GM12865 (cell line): ENCODE measurements around the gene MORN3.

Experiments used
- DNase-seq: peaks from one replicate; pipeline ENCODE4 v3.0.0; 2010; ENCODE audit warnings: low read depth
- H3K4me3 ChIP-seq: 2 replicates; pipeline ENCODE4 v1.5.1; 2011; ENCODE audit warnings: mild to moderate bottlenecking, low read depth, low read length, control low read depth
- TF ChIP-seq, protein P1 (sequence below): IDR thresholded peaks from 2 replicates; pipeline ENCODE4 v1.5.1; 2011; ENCODE audit warnings: low read length, control low read depth, low read depth, inconsistent platforms; ENCODE audit not compliant: insufficient read depth; ENCODE audit errors: missing control alignments

MORN3 gene

GRCh38 chr12:121608301-121608700 lies 61.2 kb downstream of the MORN3 start:
- no peak for DNase-seq
- TF ChIP-seq, protein P1, sequence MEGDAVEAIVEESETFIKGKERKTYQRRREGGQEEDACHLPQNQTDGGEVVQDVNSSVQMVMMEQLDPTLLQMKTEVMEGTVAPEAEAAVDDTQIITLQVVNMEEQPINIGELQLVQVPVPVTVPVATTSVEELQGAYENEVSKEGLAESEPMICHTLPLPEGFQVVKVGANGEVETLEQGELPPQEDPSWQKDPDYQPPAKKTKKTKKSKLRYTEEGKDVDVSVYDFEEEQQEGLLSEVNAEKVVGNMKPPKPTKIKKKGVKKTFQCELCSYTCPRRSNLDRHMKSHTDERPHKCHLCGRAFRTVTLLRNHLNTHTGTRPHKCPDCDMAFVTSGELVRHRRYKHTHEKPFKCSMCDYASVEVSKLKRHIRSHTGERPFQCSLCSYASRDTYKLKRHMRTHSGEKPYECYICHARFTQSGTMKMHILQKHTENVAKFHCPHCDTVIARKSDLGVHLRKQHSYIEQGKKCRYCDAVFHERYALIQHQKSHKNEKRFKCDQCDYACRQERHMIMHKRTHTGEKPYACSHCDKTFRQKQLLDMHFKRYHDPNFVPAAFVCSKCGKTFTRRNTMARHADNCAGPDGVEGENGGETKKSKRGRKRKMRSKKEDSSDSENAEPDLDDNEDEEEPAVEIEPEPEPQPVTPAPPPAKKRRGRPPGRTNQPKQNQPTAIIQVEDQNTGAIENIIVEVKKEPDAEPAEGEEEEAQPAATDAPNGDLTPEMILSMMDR, result no peak
- H3K4me3 ChIP-seq, result no peak overlapping the region

DNA sequence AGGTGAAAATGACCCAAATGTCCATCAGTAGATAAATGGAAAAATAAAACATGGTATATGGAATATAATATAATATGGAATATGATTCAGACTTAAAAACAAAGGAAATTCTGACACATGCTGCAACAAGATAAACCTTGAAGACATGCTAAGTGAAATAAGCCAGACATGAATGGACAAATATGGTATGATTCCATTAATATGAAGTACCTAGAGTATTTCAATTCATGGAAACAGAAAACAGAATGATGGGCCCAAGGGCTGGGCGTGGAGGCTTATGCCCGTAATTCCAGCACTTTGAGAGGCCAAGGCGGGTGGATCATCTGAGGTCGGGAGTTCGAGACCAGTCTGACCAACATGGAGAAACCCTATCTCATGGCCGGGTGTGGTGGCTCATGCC lies 65.9 kb downstream of the MORN3 start:
- DNase-seq, result no peak
- TF ChIP-seq, protein P1, result no peak

GRCh38 chr12:121602766-121603165 lies 66.7 kb downstream of the MORN3 start:
- TF ChIP-seq, protein P1, result no peak
- DNase-seq, result no peak
- H3K4me3 ChIP-seq, result no peak overlapping the region

More for the DNA sequence above, 65.9 kb downstream of the MORN3 start:
- no peak overlapping the region for H3K4me3 ChIP-seq

DNA sequence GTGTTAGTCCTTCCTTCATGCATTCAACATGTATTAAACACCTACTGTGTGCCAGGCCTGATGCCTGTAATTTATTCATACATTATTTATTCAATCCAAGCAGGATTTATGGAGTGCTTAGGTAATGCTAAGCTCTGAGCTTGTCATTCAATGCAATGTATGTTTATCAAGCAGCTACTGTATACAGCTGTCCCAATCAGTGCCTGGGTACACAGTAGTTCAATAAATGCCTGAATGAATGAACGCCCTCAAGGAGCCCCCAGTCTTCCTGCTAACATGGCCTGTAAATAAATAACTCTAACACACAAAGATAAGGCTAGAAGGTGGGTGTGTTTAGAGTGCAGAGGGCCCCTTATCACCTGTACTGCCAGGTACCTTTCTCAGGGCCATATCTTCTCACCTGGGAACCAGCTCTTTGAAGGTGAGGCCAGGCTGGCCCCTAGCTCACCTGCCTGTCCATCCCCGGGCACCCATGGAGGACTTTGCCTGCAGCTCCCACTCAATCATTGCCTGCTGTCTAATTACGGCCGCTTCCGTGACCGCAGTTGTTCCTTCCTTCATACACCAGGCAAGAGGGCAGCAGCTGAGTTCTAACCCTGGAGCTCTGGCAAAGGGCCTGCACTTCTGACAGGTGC lies 68.6 kb downstream of the MORN3 start:
- no peak for DNase-seq
- TF ChIP-seq, protein P1, result no peak

More for the DNA sequence above, 68.6 kb downstream of the MORN3 start:
- H3K4me3 ChIP-seq, result no peak overlapping the region
